HCT116 (cell line): ENCODE data around the gene PCDH9. TPM values are rescaled to one million over a fixed set of nuclear protein-coding genes. Genes with fewer than 3 reads are reported as not detected.

Experiments used
- ATAC-seq: fragments of 200-7000 bp; cut with Tn5 transposase; 2 replicates; pipeline ENCODE4 v1.9.1; 2020; ENCODE audit warnings: mild to moderate bottlenecking, moderate library complexity
- BruUV-seq: library from RNA; stranded (reverse); fragments of 400-500 nt; replicated peaks from 2 replicates; lab custom pipeline; 2021; lab: Mats Ljungman, UMichigan
- CTCF ChIA-PET: fragments of 300-600 bp; sonication (Branson Sonifier 250); formaldehyde crosslinking; loops from one replicate; lab custom pipeline; 2021; ENCODE audit warnings: antibody characterized with exemption; lab: Charles Lee
- POLR2A ChIA-PET: fragments of 300-600, 350-600 bp; sonication (Branson Sonifier 250); formaldehyde crosslinking; loops from one replicate; lab custom pipeline; 2021; ENCODE audit warnings: antibody characterized with exemption; lab: Charles Lee
- RAD21 ChIA-PET, 2 experiments: fragments of 300-600 bp; sonication (Branson Sonifier 250); formaldehyde crosslinking; loops; one replicate each; lab custom pipeline; 2023; ENCODE audit warnings: low total read pairs in 2 of 2; ENCODE audit not compliant: uncharacterized antibody in 2 of 2, unreplicated experiment in 2 of 2, low non-redundant PET in 1 of 2; lab: Charles Lee
- DNase-seq: peaks from one replicate; pipeline ENCODE4 v3.0.0-alpha.2; 2010; ENCODE audit warnings: low read depth, low spot score
- H2AFZ ChIP-seq: fragments of 200-600 bp; shearing (Covaris generic), sonication (generic); 2 replicates; pipeline ENCODE4 v1.6.1; 2017; ENCODE audit warnings: low read depth, mixed run types, mixed read lengths, antibody characterized with exemption, low read length; ENCODE audit not compliant: poor library complexity, severe bottlenecking
- H3K27ac ChIP-seq: 2 replicates; pipeline ENCODE4 v1.5.1; 2012; ENCODE audit warnings: low read depth, low read length
- H3K27me3 ChIP-seq: fragments of 200-600 bp; sonication (generic); 2 replicates; pipeline ENCODE4 v1.6.1; 2016; ENCODE audit warnings: mixed run types, low read length, mixed read lengths; ENCODE audit not compliant: insufficient read depth
- H3K36me3 ChIP-seq, 2 experiments: fragments of 200-500 bp in 1 of 2; fragments of 200-600 bp in 1 of 2; sonication (Bioruptor generic) in 1 of 2; sonication (generic) in 1 of 2; 2 replicates each; pipeline versions ENCODE4 v1.5.1 to v1.6.1; 2014 to 2016; ENCODE audit warnings: low read length in 2 of 2, inconsistent platforms in 1 of 2, mixed read lengths in 1 of 2, mixed run types in 1 of 2; ENCODE audit not compliant: insufficient read depth in 2 of 2, control insufficient read depth in 1 of 2
- H3K4me1 ChIP-seq, 2 experiments: fragments of 200-600 bp in 1 of 2; sonication (generic) in 1 of 2; 2 replicates each; pipeline versions ENCODE4 v1.5.1 to v1.6.1; 2012 to 2017; ENCODE audit warnings: low read length in 2 of 2, inconsistent platforms in 1 of 2, mild to moderate bottlenecking in 1 of 2, mixed read lengths in 1 of 2, mixed run types in 1 of 2, moderate library complexity in 1 of 2; ENCODE audit not compliant: insufficient read depth in 2 of 2, control insufficient read depth in 1 of 2
- H3K4me2 ChIP-seq: fragments of 200-600 bp; sonication (generic); 2 replicates; pipeline ENCODE4 v1.6.1; 2017; ENCODE audit warnings: mixed run types, low read length, mixed read lengths
- H3K4me3 ChIP-seq, 2 experiments: fragments of 200-600 bp in 1 of 2; sonication (generic) in 1 of 2; replicated peaks in 1 of 2; 2 replicates each; pipeline ENCODE4 v1.5.1; 2011 to 2016; ENCODE audit warnings: low read length in 2 of 2, control low read depth in 1 of 2, low read depth in 1 of 2, mild to moderate bottlenecking in 1 of 2, mixed read lengths in 1 of 2, mixed run types in 1 of 2
- H3K79me2 ChIP-seq: fragments of 200-600 bp; sonication (generic); 2 replicates; pipeline ENCODE4 v1.6.1; 2017; ENCODE audit warnings: mild to moderate bottlenecking, mixed run types, low read length, moderate library complexity, mixed read lengths; ENCODE audit not compliant: insufficient read depth
- H3K9ac ChIP-seq: fragments of 200-600 bp; sonication (generic); 2 replicates; pipeline ENCODE4 v1.6.1; 2016; ENCODE audit warnings: low read length, mixed read lengths
- H3K9me2 ChIP-seq: fragments of 200-600 bp; sonication (generic), shearing (Covaris generic); 2 replicates; pipeline ENCODE4 v1.6.1; 2017; ENCODE audit warnings: mixed run types, mild to moderate bottlenecking, moderate library complexity; ENCODE audit not compliant: insufficient read depth
- H3K9me3 ChIP-seq, 2 experiments: fragments of 200-500 bp in 1 of 2; fragments of 200-600 bp in 1 of 2; sonication (Bioruptor generic) in 1 of 2; sonication (generic) in 1 of 2; 2 replicates each; pipeline ENCODE4 v1.6.1; 2014 to 2017; ENCODE audit warnings: low read length in 2 of 2, mixed read lengths in 2 of 2, inconsistent platforms in 1 of 2, low read depth in 1 of 2, mild to moderate bottlenecking in 1 of 2, mixed run types in 1 of 2, moderate library complexity in 1 of 2; ENCODE audit not compliant: control insufficient read depth in 1 of 2, insufficient read depth in 1 of 2
- H4K20me1 ChIP-seq: fragments of 200-600 bp; sonication (generic), shearing (Covaris generic); 2 replicates; pipeline ENCODE4 v1.6.1; 2017; ENCODE audit warnings: mixed run types, mild to moderate bottlenecking, moderate library complexity; ENCODE audit not compliant: insufficient read depth
- ATF3 ChIP-seq: IDR thresholded peaks from 2 replicates; pipeline ENCODE4 v1.6.1; 2012
- FOSL1 ChIP-seq: IDR thresholded peaks from 2 replicates; pipeline ENCODE4 v1.6.1; 2012; ENCODE audit warnings: low read depth
- JUND ChIP-seq: IDR thresholded peaks from 2 replicates; pipeline ENCODE4 v1.6.1; 2012
- SP1 ChIP-seq: IDR thresholded peaks from 2 replicates; pipeline ENCODE4 v1.6.1; 2012; ENCODE audit warnings: low read depth
- SRF ChIP-seq: IDR thresholded peaks from 2 replicates; pipeline ENCODE4 v1.6.1; 2012; ENCODE audit warnings: low read depth
- ZBTB33 ChIP-seq: IDR thresholded peaks from 2 replicates; pipeline ENCODE4 v1.6.1; 2011; ENCODE audit warnings: mild to moderate bottlenecking, low read length, moderate library complexity; ENCODE audit not compliant: insufficient replicate concordance; ENCODE audit errors: extremely low read depth
- intact Hi-C: fragments of 100-400 bp; cut with micrococcal nuclease; formaldehyde crosslinking; loops from 2 replicates; pipeline ENCODE4 v1.10.0; 2022
- total RNA-seq: library from RNA; stranded (reverse); gene quantifications from one replicate; pipeline ENCODE4 v1.2.1, GENCODE V29; 2021; ENCODE audit not compliant: unreplicated experiment

Gene PCDH9
- total RNA-seq, 1 experiment from 2014 or later = 0.02 TPM

- DNase-seq (no peak), ATAC-seq (no peak)
- Histone ChIP-seq H3K9ac (no peak overlapping the region), H3K4me2 (no peak overlapping the region), H3K27ac (no peak overlapping the region), H3K4me1 (no peaks in the 10 kb centered on the region), H3K36me3 (no peaks in the 10 kb centered on the region), H2AFZ (no peak overlapping the region), H4K20me1 (no peaks in the 10 kb centered on the region), H3K4me3 (no peak overlapping the region), H3K79me2 (no peaks in the 10 kb centered on the region), H3K9me3 (no peaks in the 10 kb centered on the region)
- CTCF ChIA-PET = no interaction called here
- BruUV-seq = no TSS peak
- intact Hi-C loops = no loop called here
- POLR2A ChIA-PET = no interaction called here
- RAD21 ChIA-PET = no interaction called here
- TF ChIP-seq ATF3 = no peak
- TF ChIP-seq SRF = no peak
- TF ChIP-seq FOSL1 = no peak
- no peak for TF ChIP-seq JUND
- TF ChIP-seq SP1 = no peak
- TF ChIP-seq, all 23 proteins: peak for 0
- H3K27me3 ChIP-seq = no peaks in the 10 kb centered on the region
- no peaks in the 10 kb centered on the region for H3K9me2 ChIP-seq
These were observed 222.0 kb downstream of the PCDH9 start for GRCh38 chr13:67008075-67008668.

- Histone ChIP-seq H3K4me2 (no peak overlapping the region), H3K4me1 (no peaks in the 10 kb centered on the region), H3K27ac (no peak overlapping the region), H3K36me3 (no peaks in the 10 kb centered on the region), H2AFZ (no peak overlapping the region), H4K20me1 (no peaks in the 10 kb centered on the region), H3K9me2 (no peaks in the 10 kb centered on the region), H3K4me3 (no peak overlapping the region), H3K9ac (no peak overlapping the region), H3K9me3 (no peaks in the 10 kb centered on the region), H3K79me2 (no peaks in the 10 kb centered on the region), H3K27me3 (no peaks in the 10 kb centered on the region)
- no peak for DNase-seq
- no peak for ATAC-seq
- no TSS peak for BruUV-seq
- TF ChIP-seq ZBTB33 = no peak
- POLR2A ChIA-PET = no interaction called here
- RAD21 ChIA-PET = no interaction called here
- intact Hi-C loops = no loop called here
- CTCF ChIA-PET = no interaction called here
These were observed 225.6 kb downstream of the PCDH9 start for GRCh38 chr13:67004511-67004910.
